ENCODE measurements around the gene SYT2.

GRCh38 chr1:202645097-202645476 lies 65.2 kb downstream of the SYT2 start:
- TF ChIP-seq CTCF (IDR thresholded peaks at IDR 0.05), result no peak
- no peak for TF ChIP-seq POLR2A (IDR thresholded peaks at IDR 0.05)
